ENCODE data around the gene SLC7A9.

Gene SLC7A9

DNA sequence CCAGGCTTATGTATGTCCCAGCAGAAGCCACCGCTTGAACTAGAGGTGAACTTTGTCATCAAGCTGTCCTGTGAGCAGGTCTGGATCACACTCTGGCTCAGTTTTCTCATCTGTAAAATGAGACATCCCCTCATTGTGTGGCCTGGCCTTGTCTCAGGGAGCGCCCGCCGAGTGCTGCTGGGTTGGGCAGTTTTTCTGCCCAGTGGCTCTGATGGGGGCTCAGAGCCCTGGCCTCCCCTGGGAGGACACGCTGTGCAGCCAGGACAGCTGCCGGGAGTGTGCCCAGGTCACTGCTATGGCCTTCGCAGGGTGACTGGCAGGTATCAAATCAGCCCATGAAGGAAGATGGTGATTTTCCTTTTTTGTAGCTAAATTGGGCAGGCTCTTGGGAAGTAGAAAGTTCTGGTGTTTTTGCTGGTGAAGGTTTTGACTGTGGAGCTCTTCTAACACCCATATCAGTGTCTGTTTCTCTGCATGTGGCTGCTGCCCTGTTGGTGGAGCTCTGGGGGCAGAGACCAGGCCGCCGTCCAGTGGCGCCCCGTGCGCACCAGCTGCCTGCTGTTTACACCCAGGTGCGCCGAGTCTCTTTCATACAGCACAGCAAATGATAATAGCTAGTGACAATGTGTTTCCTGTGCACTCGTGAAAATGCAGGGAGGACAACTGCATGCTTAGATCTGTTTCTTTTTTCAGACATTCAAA, 40.8 kb downstream of the SLC7A9 start:
- no peak for DNase-seq (ENCODE audit: low spot score)

DNA sequence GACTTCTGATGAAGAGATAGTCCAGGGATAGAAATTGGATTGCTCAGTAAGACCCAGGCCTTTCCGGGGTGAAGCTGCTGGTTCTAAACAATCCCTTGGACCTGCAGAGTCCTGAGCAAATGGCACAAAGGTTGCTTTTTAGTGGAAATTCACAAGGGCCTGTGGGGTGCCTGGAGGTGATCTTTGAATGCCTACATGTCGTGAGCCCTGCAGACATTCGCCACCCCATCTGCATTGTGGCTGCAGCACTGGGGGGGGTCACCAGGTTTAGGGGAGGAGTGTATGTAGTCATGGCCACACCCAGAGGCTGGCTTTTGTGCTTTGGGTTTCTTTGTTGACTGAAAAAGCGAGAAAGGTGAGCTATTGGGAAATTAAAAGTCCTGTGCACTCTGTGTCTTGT, 41.4 kb downstream of the SLC7A9 start:
- no peak for DNase-seq (ENCODE audit: low spot score)

DNA sequence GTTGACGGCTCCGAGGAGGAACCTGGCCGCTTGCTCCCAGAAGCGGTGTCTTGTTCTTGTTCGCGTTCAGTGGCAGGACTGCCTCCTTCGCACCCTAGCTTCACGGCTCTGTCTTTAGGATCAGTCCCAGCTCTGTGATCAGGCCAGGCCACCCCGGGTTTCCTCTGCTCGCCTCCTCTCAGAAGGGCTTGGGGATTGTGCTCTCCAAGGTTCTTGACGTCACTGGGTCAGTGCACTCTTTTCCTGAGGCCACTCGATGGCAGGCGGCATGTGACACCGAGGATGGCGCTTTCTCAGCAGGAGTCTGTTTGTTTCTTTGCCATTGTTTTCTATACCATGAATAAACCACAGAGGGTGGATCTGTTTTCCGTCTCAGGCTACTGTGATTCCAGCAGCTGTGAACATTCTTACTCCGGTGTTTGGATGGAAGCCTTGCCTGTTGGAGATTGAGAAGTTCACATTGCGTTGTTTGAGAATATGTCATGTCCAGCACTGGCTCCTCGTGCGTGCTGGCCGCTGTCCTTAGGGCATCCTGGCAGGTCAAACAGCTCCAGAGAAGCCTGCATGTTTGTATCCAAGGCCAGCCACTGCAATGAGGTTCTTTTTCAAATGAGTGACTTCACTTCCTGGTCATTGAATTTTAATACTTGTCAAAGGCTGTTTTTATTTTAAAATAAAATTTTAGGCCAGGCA, 44.5 kb downstream of the SLC7A9 start:
- DNase-seq (ENCODE audit: low spot score), result no peak

DNA sequence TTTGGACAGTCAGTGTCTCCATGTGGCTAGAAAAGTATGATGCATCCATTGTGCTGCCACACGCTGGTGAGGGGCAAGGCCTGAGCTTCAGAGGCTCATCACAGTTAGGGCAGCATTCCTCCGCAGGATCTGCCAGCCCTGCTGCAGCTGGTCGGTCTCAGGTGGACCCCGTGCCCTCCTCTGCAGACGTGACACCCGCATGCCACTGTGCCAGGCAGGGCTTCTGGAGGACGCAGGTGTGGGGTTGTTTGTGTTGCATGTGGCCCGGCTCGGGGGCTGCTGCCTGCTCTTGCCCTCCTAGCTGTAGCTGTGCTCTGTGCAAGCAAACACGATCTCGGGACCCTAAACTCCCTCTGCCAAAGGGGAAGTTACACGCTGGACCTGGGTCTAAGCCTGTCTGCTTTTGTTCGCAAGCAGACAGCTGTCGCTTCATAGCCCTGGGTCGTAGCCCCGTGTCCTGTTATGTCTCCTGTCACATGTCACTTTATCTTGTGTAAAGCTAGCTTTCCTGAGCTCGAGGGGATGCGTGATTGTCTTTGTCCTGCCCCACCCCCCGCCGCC, 45.3 kb downstream of the SLC7A9 start:
- no peak for DNase-seq (ENCODE audit: low spot score)

GRCh38 chr19:32823747-32824102, 45.8 kb downstream of the SLC7A9 start:
- no peak for DNase-seq (ENCODE audit: low spot score)

DNA sequence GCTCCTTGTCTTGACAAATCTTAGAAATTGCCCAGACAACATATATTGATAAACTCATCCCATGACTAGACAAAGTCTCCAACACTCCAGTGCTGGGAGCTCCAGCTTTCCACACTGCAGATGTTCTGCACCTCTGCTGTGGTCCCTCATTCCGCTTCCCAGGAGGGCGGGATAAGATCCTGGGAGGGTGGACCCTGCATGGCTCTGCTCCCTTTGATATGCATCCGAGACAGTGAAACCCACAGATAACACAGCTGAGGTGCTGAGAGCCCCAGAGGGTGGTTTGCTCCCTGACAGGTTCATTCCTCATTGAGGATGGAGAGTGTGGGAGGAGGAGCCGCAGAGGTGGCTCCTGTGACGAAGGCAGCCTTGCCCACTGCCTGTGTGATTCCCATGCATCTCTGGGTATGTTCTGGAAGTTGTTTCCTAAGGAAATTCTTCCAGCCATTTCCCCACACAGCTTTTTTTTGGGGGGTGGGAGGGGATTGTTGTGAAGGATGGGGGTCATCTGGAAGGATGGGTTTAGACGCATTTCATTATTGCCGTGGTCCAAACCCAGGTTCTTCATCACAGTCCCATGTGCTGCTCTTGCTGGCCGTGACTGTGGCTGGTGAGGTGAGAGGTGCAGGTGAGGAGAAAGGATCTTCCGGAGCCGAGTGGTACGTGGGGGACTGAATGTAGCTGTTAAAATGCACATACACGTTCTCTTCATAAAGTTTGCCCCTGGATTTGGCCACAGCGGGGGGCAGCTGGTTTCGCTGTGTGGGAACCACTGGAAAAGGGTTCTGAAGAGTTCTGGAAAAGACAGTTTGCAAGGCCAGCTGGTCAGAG, 46.4 kb downstream of the SLC7A9 start:
- DNase-seq (ENCODE audit: low spot score), result no peak

DNA sequence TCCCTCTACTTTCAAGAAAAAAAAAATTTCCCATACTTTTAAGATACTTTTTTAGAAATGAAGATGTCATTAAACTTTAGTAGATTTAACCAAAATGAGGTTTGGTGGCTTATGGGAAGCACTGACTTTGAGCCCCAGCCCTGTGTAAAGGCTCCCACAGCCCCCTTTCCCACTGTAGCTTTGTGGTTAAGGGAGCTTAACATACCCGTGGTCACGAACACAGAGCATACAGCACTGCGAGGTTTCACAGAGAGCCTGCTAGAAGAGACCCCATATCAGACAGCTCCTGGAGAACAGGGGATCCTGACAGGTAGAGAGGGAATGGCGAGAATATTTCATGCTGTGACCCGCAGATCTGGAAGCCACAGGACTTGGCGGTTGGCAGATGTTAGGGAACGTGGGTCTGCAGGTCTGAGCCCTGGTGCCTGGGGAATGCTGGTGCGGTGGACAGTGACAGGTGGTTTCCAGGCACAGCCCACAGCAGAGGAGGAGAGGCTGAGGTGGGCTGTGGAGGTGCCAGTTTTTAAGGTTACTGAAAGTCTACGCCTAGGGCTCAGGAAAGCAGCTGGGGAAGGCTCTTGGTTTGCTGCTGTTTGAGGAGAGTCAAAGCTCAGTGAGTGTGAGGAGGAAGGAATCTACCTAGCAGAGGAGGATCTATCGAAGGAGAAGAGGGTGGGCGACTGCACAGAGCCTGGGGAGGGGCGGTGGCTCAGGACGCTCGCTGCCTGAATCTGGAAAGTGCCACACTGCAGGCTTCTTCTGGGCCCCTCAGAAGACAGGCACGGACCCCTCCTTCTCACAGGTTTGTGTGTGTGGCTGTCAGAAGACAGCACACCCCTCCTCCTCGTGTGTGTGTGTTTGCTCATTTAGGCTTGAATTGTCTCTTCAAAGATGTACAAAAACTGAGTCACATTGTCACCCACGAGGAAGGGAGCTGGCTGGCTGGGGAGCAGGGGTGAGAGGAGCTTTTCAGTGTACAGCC, 49.9 kb downstream of the SLC7A9 start:
- DNase-seq (ENCODE audit: low spot score), result no peak

GRCh38 chr19:32818536-32818935, 51.0 kb downstream of the SLC7A9 start:
- DNase-seq (ENCODE audit: low spot score), result no peak

GRCh38 chr19:32817569-32818476, 51.7 kb downstream of the SLC7A9 start:
- no peak for DNase-seq (ENCODE audit: low spot score)

GRCh38 chr19:32816555-32817099, 52.9 kb downstream of the SLC7A9 start:
- DNase-seq (ENCODE audit: low spot score), result no peak

GRCh38 chr19:32814624-32815023, 54.9 kb downstream of the SLC7A9 start:
- DNase-seq (ENCODE audit: low spot score), result no peak

- no peak for DNase-seq (ENCODE audit: low spot score)
Observed at GRCh38 chr19:32813862-32814425, 55.6 kb downstream of the SLC7A9 start.

DNA sequence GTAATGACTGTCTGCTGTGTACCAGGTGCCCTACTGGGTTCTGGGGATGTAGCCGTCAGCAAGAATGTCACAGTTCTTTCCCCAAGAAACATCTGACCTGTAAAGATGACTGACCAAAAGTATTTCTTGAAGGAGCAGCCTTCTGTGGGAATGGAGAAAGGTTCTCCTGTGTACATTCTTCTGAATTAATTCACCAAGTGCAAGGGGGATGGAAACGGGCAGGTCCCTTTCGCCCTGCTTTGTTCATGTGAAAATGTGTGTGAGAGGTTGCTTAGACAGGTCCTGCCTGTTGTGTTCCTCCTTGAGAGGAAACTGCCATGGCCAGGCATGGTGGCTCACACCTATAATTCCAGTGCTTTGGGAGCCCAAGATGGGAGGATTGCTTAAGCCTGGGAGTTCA, 57.0 kb downstream of the SLC7A9 start:
- no peak for DNase-seq (ENCODE audit: low spot score)

DNA sequence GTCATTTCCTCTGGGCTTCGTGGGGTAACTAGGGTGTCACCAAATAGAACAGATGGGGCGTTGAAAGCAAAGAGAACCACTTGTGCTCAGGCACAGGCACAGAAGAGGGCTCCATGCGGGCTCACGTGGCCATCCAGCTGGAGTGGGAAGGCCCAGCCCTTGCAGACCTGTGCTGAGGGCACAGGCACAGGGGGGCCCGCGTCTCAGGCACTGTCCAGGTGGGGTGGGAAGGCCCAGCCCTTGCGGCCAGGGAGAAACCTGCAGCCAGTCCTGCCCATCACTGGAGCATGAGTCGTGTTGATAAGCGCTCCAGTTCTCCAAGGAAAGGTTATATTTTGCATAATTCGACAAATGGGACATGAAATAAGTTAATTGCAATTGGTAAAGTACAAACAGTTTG, 57.5 kb downstream of the SLC7A9 start:
- no peak for DNase-seq (ENCODE audit: low spot score)

- no peak for DNase-seq (ENCODE audit: low spot score)
Observed at GRCh38 chr19:32811151-32811550, 58.4 kb downstream of the SLC7A9 start.

- no peak for DNase-seq (ENCODE audit: low spot score)
Observed at GRCh38 chr19:32810452-32810851, 59.1 kb downstream of the SLC7A9 start.

DNA sequence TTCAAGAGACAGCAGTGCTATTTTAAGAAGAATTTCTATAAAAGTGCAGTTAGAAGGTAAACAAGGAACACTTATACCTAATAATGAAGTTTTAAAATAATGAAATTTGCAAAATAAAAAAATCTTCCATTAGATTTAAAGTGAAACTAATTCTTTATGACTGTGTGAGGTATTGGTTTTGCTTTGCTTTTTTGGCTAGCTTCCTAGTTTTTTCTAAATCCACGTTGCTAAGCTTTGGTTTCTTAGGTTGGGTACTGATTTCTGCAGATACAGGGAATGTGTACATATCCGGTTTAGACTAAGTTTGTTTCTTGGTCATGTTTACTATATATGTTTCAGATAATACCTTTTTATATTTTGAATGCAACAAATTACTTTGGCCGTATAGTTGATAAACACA, 59.8 kb downstream of the SLC7A9 start:
- DNase-seq (ENCODE audit: low spot score), result no peak

GRCh38 chr19:32809254-32809653, 60.3 kb downstream of the SLC7A9 start:
- no peak for DNase-seq (ENCODE audit: low spot score)

GRCh38 chr19:32808236-32808635, 61.3 kb downstream of the SLC7A9 start:
- DNase-seq (ENCODE audit: low spot score), result no peak

- DNase-seq (ENCODE audit: low spot score), result no peak
Observed at GRCh38 chr19:32802840-32803239, 66.7 kb downstream of the SLC7A9 start.
